ENCODE data around the gene CDH24. TPM values are rescaled to one million over a fixed set of nuclear protein-coding genes. Genes with fewer than 3 reads are reported as not detected.
A peak's percentile ranks its signal among the peaks of the same experiment; 100 is the strongest.

CDH24 gene
- total RNA-seq, 1 experiment from 2014 or later: 5.0 TPM

DNA sequence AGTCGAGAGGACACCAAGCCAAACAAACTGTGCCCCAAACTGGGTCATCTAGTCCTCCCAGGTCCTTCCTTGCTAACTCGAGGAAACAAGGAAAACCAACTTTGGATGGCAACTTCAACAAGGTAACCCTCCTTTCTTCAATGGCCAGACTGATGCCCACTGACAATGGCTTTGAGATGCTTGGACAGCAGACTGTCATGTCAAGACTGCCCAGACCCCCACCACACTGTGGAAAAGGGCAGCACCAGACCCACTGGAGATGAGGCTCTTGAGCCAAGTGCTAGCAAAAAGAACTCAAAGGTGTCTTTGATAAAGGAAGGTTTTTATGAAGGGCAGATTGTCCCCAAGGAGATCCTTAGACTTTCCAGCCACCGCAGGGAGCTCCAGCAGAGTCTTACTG, 9.0 kb upstream of the CDH24 start:
- BruUV-seq (replicated peaks): no TSS peak
- no peak for DNase-seq
- H3K4me1 Mint-ChIP-seq (ENCODE audit: low read depth, unreplicated experiment): peaks cover 44% of the 10 kb centered on the region
- CTCF ChIA-PET: no interaction called here
- no peak overlapping the region for H3K4me3 Mint-ChIP-seq (ENCODE audit: low read depth, unreplicated experiment)
- intact Hi-C loops (cut with micrococcal nuclease; ENCODE audit: unreplicated experiment): no loop called here
- peaks cover 72% of the 10 kb centered on the region for H3K36me3 Mint-ChIP-seq (ENCODE audit: insufficient read depth, unreplicated experiment)
- TF ChIP-seq, protein P1, sequence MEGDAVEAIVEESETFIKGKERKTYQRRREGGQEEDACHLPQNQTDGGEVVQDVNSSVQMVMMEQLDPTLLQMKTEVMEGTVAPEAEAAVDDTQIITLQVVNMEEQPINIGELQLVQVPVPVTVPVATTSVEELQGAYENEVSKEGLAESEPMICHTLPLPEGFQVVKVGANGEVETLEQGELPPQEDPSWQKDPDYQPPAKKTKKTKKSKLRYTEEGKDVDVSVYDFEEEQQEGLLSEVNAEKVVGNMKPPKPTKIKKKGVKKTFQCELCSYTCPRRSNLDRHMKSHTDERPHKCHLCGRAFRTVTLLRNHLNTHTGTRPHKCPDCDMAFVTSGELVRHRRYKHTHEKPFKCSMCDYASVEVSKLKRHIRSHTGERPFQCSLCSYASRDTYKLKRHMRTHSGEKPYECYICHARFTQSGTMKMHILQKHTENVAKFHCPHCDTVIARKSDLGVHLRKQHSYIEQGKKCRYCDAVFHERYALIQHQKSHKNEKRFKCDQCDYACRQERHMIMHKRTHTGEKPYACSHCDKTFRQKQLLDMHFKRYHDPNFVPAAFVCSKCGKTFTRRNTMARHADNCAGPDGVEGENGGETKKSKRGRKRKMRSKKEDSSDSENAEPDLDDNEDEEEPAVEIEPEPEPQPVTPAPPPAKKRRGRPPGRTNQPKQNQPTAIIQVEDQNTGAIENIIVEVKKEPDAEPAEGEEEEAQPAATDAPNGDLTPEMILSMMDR (IDR thresholded peaks at IDR 0.05; ENCODE audit: unreplicated experiment): no peak
- H3K27me3 Mint-ChIP-seq (ENCODE audit: unreplicated experiment): no peaks in the 10 kb centered on the region
- no peaks in the 10 kb centered on the region for H3K9me3 Mint-ChIP-seq (ENCODE audit: low read depth, unreplicated experiment)
- no peak overlapping the region for H3K27ac Mint-ChIP-seq (ENCODE audit: unreplicated experiment)

DNA sequence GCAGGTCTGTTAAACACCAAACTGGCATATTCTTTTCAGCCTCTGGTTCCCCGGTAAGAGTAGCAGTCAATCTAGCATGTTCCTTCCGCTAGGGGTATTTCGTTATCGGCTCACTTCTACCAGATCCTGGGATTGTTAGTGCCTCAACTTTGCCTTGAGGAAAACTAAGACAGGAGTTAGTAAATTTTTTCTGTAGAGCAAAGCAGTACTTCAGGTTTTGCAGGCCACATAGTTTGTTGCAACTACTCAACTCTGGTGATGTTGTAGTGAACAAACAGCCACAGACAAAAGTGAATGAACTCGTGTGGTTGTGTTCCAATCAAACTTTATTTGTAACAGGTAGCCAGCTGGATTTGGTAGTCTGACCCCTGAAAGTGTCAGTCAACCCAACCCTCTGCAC, 6.3 kb upstream of the CDH24 start:
- H3K27ac Mint-ChIP-seq (ENCODE audit: unreplicated experiment): no peak overlapping the region
- CTCF ChIA-PET: interaction anchor here (0.8 kb wide), 1 partner anchor 77 kb away, joined by 3 read pairs; no protein-coding TSS in a partner anchor
- H3K4me3 Mint-ChIP-seq (ENCODE audit: low read depth, unreplicated experiment): no peak overlapping the region
- DNase-seq: no peak
- TF ChIP-seq, protein P1 (IDR thresholded peaks at IDR 0.05; ENCODE audit: unreplicated experiment): no peak
- H3K27me3 Mint-ChIP-seq (ENCODE audit: unreplicated experiment): no peaks in the 10 kb centered on the region
- no TSS peak for BruUV-seq (replicated peaks)
- H3K9me3 Mint-ChIP-seq (ENCODE audit: low read depth, unreplicated experiment): no peaks in the 10 kb centered on the region
- intact Hi-C loops (cut with micrococcal nuclease; ENCODE audit: unreplicated experiment): no loop called here
- H3K4me1 Mint-ChIP-seq (ENCODE audit: low read depth, unreplicated experiment): peaks cover 26% of the 10 kb centered on the region
- H3K36me3 Mint-ChIP-seq (ENCODE audit: insufficient read depth, unreplicated experiment): peaks cover 65% of the 10 kb centered on the region

DNA sequence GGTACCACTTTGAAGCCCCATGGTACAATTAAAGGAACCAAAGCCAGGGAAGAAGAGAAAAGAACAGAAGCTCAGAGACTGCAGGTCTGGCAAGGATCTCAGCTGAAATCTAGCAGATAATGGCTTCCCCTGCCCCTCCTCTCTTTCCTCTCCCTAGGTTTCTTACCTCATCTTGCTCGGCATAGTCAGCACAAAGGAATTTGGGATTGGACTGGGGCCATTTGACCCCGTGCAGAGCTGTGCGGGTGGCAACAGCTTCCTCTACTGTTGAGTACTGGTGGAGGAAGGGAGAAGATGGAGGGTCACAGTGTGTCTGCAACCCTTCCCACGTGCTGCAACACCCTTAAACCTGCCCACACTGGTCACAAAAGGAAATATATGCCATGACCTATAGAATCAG, 4.7 kb upstream of the CDH24 start:
- H3K4me1 Mint-ChIP-seq (ENCODE audit: low read depth, unreplicated experiment): peaks cover 34% of the 10 kb centered on the region
- no TSS peak for BruUV-seq (replicated peaks)
- no peaks in the 10 kb centered on the region for H3K9me3 Mint-ChIP-seq (ENCODE audit: low read depth, unreplicated experiment)
- peak overlapping the region; percentile 30 for H3K4me3 Mint-ChIP-seq (ENCODE audit: low read depth, unreplicated experiment)
- CTCF ChIA-PET: interaction anchor here (0.7 to 1.3 kb wide), 10 partner anchors 9 to 239 kb away, joined by 4 to 9 read pairs (median 6); partner anchors contain the start of genes ACIN1, AJUBA and C14orf119
- peak overlapping the region; percentile 67 for H3K27ac Mint-ChIP-seq (ENCODE audit: unreplicated experiment)
- peak; percentile 85 for DNase-seq
- intact Hi-C loops (cut with micrococcal nuclease; ENCODE audit: unreplicated experiment): no loop called here
- H3K36me3 Mint-ChIP-seq (ENCODE audit: insufficient read depth, unreplicated experiment): peaks cover 67% of the 10 kb centered on the region
- no peaks in the 10 kb centered on the region for H3K27me3 Mint-ChIP-seq (ENCODE audit: unreplicated experiment)
- TF ChIP-seq, protein P1 (IDR thresholded peaks at IDR 0.05; ENCODE audit: unreplicated experiment): no peak

DNA sequence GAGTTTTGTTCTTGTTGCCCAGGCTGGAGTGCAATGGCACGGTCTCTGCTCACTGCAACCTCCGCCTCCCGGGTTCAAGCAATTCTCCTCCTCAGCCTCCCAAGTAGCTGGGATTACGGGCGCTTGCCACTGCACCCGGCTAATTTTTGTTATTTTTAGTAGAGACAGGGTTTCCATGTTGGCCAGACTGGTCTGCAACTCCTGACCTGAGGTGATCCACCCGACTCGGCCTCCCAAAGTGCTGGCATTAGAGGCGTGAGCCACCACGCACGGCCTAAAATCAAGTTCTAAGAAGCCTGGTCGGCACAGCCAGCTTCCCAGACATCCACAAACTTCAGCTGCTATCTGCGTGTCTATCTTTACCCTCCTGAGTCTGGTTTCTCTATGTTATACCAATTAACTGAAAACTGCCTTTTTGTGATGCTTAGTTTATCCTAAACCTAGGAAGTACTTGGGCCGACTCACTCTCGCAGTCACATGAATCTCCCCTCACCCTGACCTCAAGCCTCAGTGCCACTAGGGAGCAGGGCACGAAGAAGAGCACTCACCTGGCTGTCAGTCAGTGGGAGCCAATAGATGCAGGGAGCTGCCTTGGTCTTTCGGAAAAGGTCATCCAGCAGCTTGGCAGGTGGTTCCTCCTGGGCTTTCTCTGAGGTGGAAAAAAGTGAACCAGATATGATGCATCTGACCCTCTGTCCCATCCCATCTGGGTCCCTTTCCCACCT, 3.4 kb upstream of the CDH24 start:
- BruUV-seq (replicated peaks): no TSS peak
- CTCF ChIA-PET: no interaction called here

More for the DNA sequence above, 3.4 kb upstream of the CDH24 start:
- TF ChIP-seq, protein P1 (IDR thresholded peaks at IDR 0.05; ENCODE audit: unreplicated experiment): no peak
- Mint-ChIP-seq H3K4me1 (ENCODE audit: low read depth, unreplicated experiment) (peaks cover 47% of the 10 kb centered on the region), H3K27ac (ENCODE audit: unreplicated experiment) (no peak overlapping the region), H3K4me3 (ENCODE audit: low read depth, unreplicated experiment) (no peak overlapping the region), H3K9me3 (ENCODE audit: low read depth, unreplicated experiment) (no peaks in the 10 kb centered on the region), H3K36me3 (ENCODE audit: insufficient read depth, unreplicated experiment) (peaks cover 65% of the 10 kb centered on the region), H3K27me3 (ENCODE audit: unreplicated experiment) (no peaks in the 10 kb centered on the region)
- no peak for DNase-seq
- intact Hi-C loops (cut with micrococcal nuclease; ENCODE audit: unreplicated experiment): no loop called here
